NCI-H2081 treated with DMSO at 0.1 percent for 48 hours (cell line): ENCODE results near the gene MTHFSD.

Experiments used
- DNase-seq: peaks from one replicate; lab custom pipeline; 2025; lab: John Stamatoyannopoulos, UW

MTHFSD gene

DNA sequence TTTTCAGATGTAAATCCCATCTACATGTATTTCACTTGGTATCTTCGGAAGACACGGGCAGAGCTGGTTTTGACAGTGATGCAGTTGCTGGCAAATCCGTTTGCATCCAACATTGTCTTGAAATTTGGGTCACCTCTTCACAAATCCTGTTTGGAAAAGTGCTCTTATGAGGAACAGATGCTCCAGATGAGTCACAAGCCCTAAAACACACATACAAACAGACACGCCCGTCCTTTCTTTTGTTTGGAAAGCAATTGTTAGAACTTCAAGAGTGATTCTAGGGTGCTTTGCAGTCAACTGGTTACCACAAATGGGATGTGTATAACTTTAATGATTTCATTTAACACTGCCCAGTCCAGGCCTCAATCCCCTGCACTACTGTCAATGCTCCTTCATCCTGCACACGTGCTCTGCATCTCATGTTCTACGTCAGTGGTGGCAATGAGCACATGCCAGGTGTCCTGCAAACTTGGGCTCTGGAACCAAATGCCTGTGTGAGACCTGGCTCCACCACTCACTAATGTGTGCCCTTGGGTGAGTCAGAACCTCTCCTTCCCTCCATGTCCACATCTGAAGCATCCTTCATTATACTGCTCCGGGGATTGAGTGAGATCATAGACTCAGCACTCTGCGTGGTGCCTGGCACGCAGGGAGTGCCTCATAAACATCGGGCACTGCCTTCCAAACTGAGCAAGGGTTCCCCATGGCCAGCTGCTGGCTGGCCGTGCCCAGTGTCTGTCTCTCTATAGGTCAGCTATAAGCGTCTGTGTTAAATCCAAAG is 64.0 kb downstream of the MTHFSD start:
- DNase-seq = no peak

DNA sequence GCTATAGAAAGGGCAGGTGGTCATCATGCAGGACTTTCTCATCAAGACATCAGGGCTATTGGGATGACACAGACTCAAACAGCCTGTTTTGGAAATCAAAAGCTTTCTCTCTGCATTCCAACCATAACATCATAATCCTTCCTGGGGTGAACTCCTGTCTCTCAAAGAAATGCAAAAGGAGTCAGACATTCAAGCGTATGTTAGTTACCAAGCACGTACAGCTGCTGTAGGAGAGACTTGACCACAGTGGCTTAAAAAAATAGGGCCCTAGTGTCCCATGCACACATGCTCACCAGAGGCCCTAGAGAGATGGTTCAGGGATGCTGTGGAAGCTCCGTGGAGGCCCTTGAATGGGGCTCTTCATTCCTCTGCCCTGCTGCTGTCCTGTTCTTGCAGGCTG is 69.3 kb downstream of the MTHFSD start:
- no peak for DNase-seq

DNA sequence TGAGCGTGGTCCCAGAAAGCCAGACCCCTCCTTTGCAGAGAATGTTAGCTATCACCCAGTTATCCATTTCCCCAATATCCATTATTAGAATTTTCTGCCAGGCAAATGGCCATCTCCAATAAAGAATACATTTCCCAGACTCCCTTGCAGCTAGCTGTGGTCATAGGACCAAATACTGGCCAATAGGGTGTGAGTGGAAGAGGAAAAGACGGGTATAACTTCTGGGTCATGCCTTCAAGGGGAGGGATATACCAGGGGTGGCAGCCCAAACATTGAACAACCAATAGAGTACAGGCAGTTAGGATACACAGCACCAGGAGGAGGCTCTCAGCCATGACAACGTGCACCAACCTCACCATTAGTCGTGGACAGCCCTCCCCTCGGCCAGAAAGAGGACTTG is 70.8 kb downstream of the MTHFSD start:
- no peak for DNase-seq

DNA sequence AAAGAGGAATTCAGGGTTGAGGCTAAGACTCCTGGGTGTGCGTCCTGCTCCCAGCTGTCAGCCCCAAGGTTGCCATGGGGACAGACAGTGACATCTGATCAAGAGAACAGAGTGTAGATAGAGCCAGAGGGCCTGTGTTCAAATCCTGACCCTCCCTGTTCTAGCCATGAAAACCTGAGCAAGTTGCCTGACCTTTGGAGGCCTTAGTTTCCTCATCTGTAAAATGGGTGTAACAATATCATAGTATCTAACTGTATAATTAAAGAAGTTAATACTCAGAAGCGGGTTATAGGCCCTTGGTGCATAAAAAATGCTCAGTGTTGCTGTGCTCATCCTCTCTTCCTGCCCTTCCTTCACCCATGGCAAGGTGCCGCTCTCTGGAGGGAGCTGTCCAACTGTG is 73.4 kb downstream of the MTHFSD start:
- DNase-seq = no peak

DNA sequence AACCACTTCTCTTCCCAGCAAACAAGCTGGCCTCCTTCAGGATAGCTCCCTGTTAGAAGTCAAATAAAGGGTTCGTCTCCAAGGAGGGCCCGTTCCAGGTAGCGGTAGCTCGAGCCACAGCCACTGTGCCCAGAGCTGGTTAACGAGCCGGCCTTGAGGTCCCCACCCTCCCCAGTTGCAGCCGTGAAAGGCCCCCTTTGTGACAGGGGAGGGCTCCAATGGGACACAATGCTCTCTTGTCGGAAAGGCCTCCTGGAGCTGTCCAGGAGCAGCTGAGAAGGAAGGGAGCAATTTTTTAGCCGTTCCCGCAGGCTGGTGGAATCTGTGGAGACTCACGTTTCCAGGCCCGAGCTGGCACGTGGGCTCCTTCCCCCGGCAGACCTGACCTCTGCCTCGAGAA is 74.6 kb downstream of the MTHFSD start:
- no peak for DNase-seq
